Ovary (tissue), 9 donors: ENCODE results near the gene EYA3. TPM values are rescaled to one million over a fixed set of nuclear protein-coding genes. Genes with fewer than 3 reads are reported as not detected.

Experiments used
- DNase-seq, 5 donors: peaks; one replicate each; pipeline ENCODE4 v3.0.0-alpha.2; 2019 to 2020
- H3K27ac ChIP-seq, 2 donors: fragments of 200-600 bp; one replicate each; pipeline versions ENCODE4 v1.5.1 to v1.8.0; 2019 to 2022
- H3K27me3 ChIP-seq: fragments of 200-600 bp; one replicate; pipeline ENCODE4 v1.8.0; 2022
- H3K36me3 ChIP-seq: fragments of 200-600 bp; sonication (generic); one replicate; pipeline ENCODE4 v1.5.1; 2019
- H3K4me1 ChIP-seq: one replicate; pipeline ENCODE4 v1.8.1; 2013; ENCODE audit warnings: mild to moderate bottlenecking, moderate library complexity; ENCODE audit not compliant: insufficient read depth
- H3K4me3 ChIP-seq: fragments of 200-600 bp; sonication (generic); one replicate; pipeline ENCODE4 v1.5.1; 2017
- H3K9me3 ChIP-seq, 2 donors: fragments of 200-600 bp in 1 of 2; sonication (generic) in 1 of 2; one replicate each; pipeline versions ENCODE4 v1.5.1 to v1.8.1; 2013 to 2019; ENCODE audit warnings: mild to moderate bottlenecking in 1 of 2, moderate library complexity in 1 of 2
- EP300 ChIP-seq: sonication (generic); formaldehyde crosslinking; IDR thresholded peaks from one replicate; pipeline ENCODE4 v1.6.1; 2017; ENCODE audit warnings: antibody characterized with exemption
- POLR2A ChIP-seq: fragments of 450-650 bp; IDR thresholded peaks from one replicate; pipeline ENCODE4 v1.6.1; 2017; ENCODE audit warnings: antibody characterized with exemption, mild to moderate bottlenecking, moderate library complexity
- WGBS, 3 donors: extraction: QIAGEN DNeasy Blood & Tissue Kit in 1 of 3; methylation state at CpG; one replicate each; pipeline versions ENCODE4 v1.1.5 to v1.1.7; 2013 to 2017; 5-methylcytosine and 5-hydroxymethylcytosine counted together
- intact Hi-C, 4 donors: fragments of 100-400 bp; cut with DNase I; formaldehyde crosslinking; loops; one replicate each; pipeline versions ENCODE4 v1.11.0 to v1.15.1; 2022 to 2023
- polyA plus RNA-seq, 2 donors: library from polyadenylated mRNA; stranded (reverse); fragments of 200-250 nt in 1 of 2; fragments of 350-450 nt in 1 of 2; fragmentation: Illumina TruSeq in 1 of 2; extraction: RNeasy Lipid Tissue Mini Kit (QIAGEN cat#74804) in 1 of 2; gene quantifications; one replicate each; pipeline ENCODE4 v1.2.3, GENCODE V29; 2013 to 2014
- total RNA-seq, 7 donors: library from RNA; depleted of rRNA in 2 of 7; stranded (reverse); fragments of >200 nt in 2 of 7; fragmentation: NEBNext Ultra II Directional in 3 of 7; extraction: Animal tissue kit (Norgen Biotek cat#: 25700) in 3 of 7; gene quantifications; one replicate each; pipeline versions ENCODE4 v1.1.0 to v1.2.4, GENCODE V29; 2016 to 2023
- TF ChIP-seq, protein P1 (sequence below), 3 donors: fragments of 450-650 bp in 2 of 3; fragments of 200-600 bp in 1 of 3; IDR thresholded peaks; one replicate each; pipeline versions ENCODE4 v1.5.1 to v1.8.0; 2016 to 2022; ENCODE audit warnings: antibody characterized with exemption in 3 of 3, mild to moderate bottlenecking in 1 of 3
- donor health status: DM: no; HTN: no; CAD: no; lungs with moderate emphysema.
- donor health status: DM: no; HTN: no; CAD: no.
- donor health status: Bipolar disorder and iron deficiency.
- donor health status: DM: yes; HTN: yes; CAD: no.
- donor health status: DM: no; HTN: no; CAD: no.
- donor health status: DM: yes; HTN: yes; CAD: no.

Gene EYA3
- total and polyA plus RNA-seq, 9 donors, result 5.4 to 25.7 (median 14.6) TPM

DNA sequence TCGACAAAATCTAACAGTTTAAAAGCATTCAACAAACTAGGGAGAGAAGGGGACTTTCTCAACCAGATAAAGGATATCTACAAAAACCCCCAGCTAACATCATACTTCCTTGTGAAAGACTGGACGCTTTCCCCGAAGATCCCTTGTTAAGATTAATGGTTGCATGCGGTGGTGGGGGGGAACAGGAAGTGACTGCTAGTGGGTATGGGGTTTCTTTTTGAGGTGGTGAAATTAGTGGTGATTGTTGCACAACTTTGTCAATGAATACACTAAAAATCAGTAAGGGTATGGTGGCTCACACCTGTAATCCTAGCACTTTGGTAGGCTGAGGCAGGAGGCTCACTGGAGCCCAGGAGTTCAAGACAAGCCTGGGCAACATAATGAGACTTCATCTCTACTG, 26.9 kb upstream of the EYA3 start:
- WGBS, 3 donors, result 57 to 69% (median 64%) methylated on average over 4 of the region's 4 CpGs
- H3K36me3 ChIP-seq, result no peaks in the 10 kb centered on the region
- TF ChIP-seq, protein P1, sequence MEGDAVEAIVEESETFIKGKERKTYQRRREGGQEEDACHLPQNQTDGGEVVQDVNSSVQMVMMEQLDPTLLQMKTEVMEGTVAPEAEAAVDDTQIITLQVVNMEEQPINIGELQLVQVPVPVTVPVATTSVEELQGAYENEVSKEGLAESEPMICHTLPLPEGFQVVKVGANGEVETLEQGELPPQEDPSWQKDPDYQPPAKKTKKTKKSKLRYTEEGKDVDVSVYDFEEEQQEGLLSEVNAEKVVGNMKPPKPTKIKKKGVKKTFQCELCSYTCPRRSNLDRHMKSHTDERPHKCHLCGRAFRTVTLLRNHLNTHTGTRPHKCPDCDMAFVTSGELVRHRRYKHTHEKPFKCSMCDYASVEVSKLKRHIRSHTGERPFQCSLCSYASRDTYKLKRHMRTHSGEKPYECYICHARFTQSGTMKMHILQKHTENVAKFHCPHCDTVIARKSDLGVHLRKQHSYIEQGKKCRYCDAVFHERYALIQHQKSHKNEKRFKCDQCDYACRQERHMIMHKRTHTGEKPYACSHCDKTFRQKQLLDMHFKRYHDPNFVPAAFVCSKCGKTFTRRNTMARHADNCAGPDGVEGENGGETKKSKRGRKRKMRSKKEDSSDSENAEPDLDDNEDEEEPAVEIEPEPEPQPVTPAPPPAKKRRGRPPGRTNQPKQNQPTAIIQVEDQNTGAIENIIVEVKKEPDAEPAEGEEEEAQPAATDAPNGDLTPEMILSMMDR (IDR thresholded peaks at IDR 0.05), result no peak
- TF ChIP-seq EP300, result no peak
- no peak for TF ChIP-seq POLR2A
- no peaks in the 10 kb centered on the region for H3K9me3 ChIP-seq
- H3K4me1 ChIP-seq, result no peaks in the 10 kb centered on the region
- H3K27ac ChIP-seq, result no peak overlapping the region
- intact Hi-C loops, result no loop called here
- DNase-seq, result no peak
- H3K27me3 ChIP-seq, result no peaks in the 10 kb centered on the region
- no peak overlapping the region for H3K4me3 ChIP-seq

DNA sequence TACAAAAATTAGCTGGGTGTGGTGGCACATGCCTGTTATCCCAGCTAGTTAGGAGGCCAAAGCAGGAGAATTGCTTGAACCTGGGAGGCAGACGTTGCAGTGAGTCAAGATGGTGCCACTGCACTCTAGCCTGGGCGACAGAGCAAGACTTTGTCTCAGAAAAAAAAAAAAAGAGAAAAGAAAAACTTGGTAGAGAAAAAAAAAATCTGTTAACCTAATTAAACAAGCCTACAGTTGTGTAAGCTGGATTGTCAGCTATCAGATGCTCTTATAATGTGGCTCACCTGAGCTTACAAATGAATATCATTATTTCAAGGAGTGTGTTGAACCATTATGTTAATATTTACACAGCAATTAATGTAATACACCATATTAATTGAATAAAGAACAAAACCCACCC, 26.4 kb upstream of the EYA3 start:
- H3K4me3 ChIP-seq, result no peak overlapping the region
- no peaks in the 10 kb centered on the region for H3K27me3 ChIP-seq
- H3K9me3 ChIP-seq, result no peaks in the 10 kb centered on the region
- intact Hi-C loops, result no loop called here
- H3K27ac ChIP-seq, result no peak overlapping the region
- no peak for DNase-seq
- no peak for TF ChIP-seq EP300
- TF ChIP-seq, protein P1 (IDR thresholded peaks at IDR 0.05), result no peak
- TF ChIP-seq POLR2A, result no peak
- H3K4me1 ChIP-seq, result no peaks in the 10 kb centered on the region
- 83 to 87% (median 85%) methylated on average over 2 of the region's 2 CpGs for WGBS, 3 donors
- no peaks in the 10 kb centered on the region for H3K36me3 ChIP-seq

DNA sequence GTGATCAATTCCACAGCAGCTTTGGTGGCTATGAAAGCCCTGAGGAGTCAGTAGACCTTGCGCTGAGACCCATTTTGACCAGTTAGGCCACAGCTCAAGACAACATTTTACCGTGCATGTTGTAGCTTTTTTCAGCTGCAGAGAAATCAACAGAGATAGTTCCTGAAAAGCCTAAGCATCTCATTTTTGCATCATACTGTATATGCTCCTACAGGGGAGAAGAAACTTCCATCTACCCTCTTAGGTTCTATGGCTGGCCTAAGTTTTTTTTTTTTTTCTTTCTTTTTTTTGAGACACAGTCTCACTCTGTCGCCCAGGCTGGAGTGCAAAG, 24.8 kb upstream of the EYA3 start:
- TF ChIP-seq POLR2A (no peak), EP300 (no peak)
- TF ChIP-seq, protein P1 (IDR thresholded peaks at IDR 0.05), result no peak
- WGBS, 3 donors, result 71 to 89% (median 85%) methylated on average over 3 of the region's 3 CpGs
- H3K27me3 ChIP-seq, result no peaks in the 10 kb centered on the region

DNA sequence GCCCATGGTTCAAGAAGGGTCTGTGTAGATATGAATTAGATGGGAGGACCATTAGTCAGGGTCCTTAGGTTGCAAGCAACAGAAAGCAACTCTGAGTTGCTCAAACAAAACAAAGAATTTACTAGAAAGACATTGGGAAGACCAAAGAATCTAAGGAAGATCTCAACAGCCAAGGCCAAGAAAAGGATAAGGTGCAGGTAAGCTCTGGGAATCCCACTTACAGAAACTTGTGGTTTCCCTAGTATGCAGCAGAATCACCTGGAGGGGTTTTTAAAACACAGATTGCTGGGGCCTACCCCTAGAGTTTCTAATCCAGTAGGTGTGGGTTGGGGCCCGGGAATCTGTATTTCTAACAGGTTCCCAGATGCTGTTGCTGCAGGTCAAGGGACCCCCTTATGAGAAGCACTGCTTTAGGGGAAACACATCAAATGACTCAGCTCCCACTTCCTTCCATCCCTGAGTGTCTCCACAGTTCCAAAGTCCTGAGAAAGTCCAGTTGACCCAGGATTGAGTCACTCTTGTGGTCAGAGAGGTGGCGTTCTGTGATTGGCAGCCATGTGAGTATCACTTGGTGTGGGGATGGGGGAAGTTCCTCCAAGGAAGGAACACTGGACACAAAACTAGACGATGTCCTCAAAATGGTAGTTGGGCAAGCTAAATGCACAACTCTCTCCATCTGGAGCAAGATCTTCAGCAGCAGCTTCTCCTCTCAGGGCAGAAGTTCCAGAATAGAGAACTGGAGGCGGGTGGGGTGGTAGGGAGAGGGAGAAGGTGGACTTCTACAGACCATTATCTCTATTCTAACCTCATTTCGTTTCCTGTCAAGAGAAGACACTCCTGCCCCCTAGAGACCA, 24.2 kb upstream of the EYA3 start:
- H3K9me3 ChIP-seq, result no peaks in the 10 kb centered on the region
- no peaks in the 10 kb centered on the region for H3K27me3 ChIP-seq
- no peaks in the 10 kb centered on the region for H3K36me3 ChIP-seq
- H3K27ac ChIP-seq, result no peak overlapping the region
- WGBS, 3 donors, result 75 to 79% (median 78%) methylated on average over 5 of the region's 5 CpGs
- H3K4me1 ChIP-seq, result no peaks in the 10 kb centered on the region
- no peak for DNase-seq
- H3K4me3 ChIP-seq, result no peak overlapping the region
- no peak for TF ChIP-seq EP300
- no peak for TF ChIP-seq POLR2A
- TF ChIP-seq, protein P1 (IDR thresholded peaks at IDR 0.05), result no peak
- intact Hi-C loops, result no loop called here

More for the DNA sequence above, 24.8 kb upstream of the EYA3 start:
- no peaks in the 10 kb centered on the region for H3K9me3 ChIP-seq
- no peak overlapping the region for H3K27ac ChIP-seq
- no peak overlapping the region for H3K4me3 ChIP-seq
- no peak for DNase-seq
- H3K4me1 ChIP-seq, result no peaks in the 10 kb centered on the region
- H3K36me3 ChIP-seq, result no peaks in the 10 kb centered on the region
- intact Hi-C loops, result no loop called here
